ENCODE results near the gene ABHD16A.

- TF ChIP-seq POLR2A (IDR thresholded peaks at IDR 0.05; ENCODE audit: low read length), result no peak
- TF ChIP-seq TFCP2L1 (CRISPR knock-in tag; IDR thresholded peaks at IDR 0.05), result no peak
- TF ChIP-seq EP300 (IDR thresholded peaks at IDR 0.05), result no peak
- no peak for TF ChIP-seq CTCF (IDR thresholded peaks at IDR 0.05)
- TF ChIP-seq PHF8 (IDR thresholded peaks at IDR 0.05; ENCODE audit: borderline replicate concordance, low read depth), result no peak
- TF ChIP-seq MAX (IDR thresholded peaks at IDR 0.05), result no peak
- TF ChIP-seq MYC (IDR thresholded peaks at IDR 0.05; ENCODE audit: borderline replicate concordance, low read length), result no peak
- no peak for TF ChIP-seq RCOR1 (IDR thresholded peaks at IDR 0.05; ENCODE audit: low read depth, low read length)
These were observed 10.3 kb upstream of the ABHD16A start for GRCh38 chr6:31713465-31713864.

Measured in A549 (cell line).